GM12801 (cell line): Measurements from ENCODE around the gene FRMD7.

Experiments used
- TF ChIP-seq, protein P1 (sequence below): IDR thresholded peaks from one replicate; pipeline ENCODE4 v1.5.1; 2011; ENCODE audit warnings: control low read depth; ENCODE audit not compliant: insufficient read length; ENCODE audit errors: extremely low read depth

FRMD7 gene

DNA sequence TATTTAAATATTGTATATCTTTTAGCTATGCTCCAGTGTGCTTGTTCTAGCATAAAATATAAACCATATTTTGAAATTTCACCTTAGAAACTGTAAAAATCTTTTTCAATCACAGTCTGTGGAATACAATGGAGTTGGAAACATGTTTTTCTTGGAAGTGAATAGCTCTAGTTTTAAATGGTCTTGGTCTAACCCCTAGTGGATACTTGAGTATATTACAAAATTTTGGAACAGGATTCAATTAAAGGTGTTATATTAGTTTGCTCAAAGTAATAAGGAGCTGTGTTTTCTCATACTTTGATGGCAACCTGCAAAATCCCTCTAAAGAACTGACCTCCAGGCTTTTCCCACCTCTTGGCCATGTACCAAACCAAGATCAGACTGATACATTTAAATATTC is 56.6 kb downstream of the FRMD7 start:
- TF ChIP-seq, protein P1, sequence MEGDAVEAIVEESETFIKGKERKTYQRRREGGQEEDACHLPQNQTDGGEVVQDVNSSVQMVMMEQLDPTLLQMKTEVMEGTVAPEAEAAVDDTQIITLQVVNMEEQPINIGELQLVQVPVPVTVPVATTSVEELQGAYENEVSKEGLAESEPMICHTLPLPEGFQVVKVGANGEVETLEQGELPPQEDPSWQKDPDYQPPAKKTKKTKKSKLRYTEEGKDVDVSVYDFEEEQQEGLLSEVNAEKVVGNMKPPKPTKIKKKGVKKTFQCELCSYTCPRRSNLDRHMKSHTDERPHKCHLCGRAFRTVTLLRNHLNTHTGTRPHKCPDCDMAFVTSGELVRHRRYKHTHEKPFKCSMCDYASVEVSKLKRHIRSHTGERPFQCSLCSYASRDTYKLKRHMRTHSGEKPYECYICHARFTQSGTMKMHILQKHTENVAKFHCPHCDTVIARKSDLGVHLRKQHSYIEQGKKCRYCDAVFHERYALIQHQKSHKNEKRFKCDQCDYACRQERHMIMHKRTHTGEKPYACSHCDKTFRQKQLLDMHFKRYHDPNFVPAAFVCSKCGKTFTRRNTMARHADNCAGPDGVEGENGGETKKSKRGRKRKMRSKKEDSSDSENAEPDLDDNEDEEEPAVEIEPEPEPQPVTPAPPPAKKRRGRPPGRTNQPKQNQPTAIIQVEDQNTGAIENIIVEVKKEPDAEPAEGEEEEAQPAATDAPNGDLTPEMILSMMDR = no peak

DNA sequence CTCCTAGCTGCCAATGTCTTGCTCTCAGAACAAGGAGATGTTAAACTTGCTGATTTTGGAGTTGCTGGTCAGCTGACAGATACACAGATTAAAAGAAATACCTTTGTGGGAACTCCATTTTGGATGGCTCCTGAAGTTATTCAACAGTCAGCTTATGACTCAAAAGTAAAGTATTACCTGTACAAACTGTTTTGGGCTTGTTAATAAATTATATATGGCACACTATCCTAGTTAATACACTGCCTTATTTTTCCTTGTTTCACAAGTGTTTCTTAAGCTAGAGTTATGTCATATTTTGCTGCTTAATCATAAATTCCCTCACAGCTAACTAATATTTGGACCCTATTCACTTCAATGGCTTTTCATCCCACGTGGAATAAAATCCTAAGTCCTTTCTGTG is 59.4 kb downstream of the FRMD7 start:
- TF ChIP-seq, protein P1 = no peak

GRCh38 chrX:132063862-132064261 is 64.0 kb downstream of the FRMD7 start:
- TF ChIP-seq, protein P1 = no peak

- TF ChIP-seq, protein P1 = no peak
Measured at GRCh38 chrX:132063334-132063733, 64.5 kb downstream of the FRMD7 start.

GRCh38 chrX:132059973-132060540 is 67.8 kb downstream of the FRMD7 start:
- TF ChIP-seq, protein P1 = no peak

DNA sequence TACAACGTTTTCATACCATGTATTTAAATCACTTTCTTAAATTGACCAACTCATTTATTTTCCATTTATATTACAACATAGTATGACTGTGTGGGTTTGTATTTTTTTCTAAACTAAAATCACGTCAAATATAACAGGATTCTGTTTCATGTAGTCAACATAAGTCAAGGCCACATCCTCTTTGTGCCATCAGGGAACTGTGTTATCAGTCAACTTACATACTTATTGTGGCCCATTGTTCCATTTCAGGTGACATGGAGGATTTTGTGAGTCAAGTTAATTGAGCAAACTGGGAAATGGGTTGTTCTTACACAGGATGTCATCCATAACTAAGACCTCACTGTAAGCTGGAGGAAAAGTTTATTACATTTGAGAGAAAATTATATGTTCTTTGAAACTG is 68.8 kb downstream of the FRMD7 start:
- TF ChIP-seq, protein P1 = no peak

DNA sequence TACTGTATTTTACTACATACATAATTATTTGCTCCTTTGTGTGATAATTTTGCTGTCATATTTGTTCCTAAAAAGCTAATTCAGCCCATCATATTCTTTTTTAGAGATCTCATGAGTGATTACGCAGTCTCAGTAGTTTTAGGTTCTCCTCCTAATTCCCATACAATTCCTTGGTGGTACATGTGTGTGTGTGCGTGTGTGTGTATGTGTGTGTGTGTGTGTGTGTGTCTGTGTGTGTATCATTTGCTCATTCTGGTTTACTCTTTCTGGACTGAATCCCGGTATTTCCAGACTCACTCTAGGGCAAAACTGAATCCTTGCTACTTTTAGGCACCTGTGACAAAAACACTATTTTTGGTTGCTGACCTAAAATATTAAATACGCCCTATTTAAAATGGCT is 69.8 kb downstream of the FRMD7 start:
- TF ChIP-seq, protein P1 = no peak
